CD14-positive monocyte (primary cell): Measurements from ENCODE around the gene NR2F2. TPM values are rescaled to one million over a fixed set of nuclear protein-coding genes. Genes with fewer than 3 reads are reported as not detected.

Experiments
- DNase-seq, 3 donors: peaks; one replicate each; pipeline ENCODE4 v3.0.0-alpha.2; 2011 to 2022
- H2AFZ ChIP-seq: 2 replicates; pipeline ENCODE4 v1.6.0; 2012; ENCODE audit warnings: mild to moderate bottlenecking, low read depth, low read length, inconsistent platforms; ENCODE audit not compliant: insufficient read depth, poor library complexity, severe bottlenecking
- H3K27ac ChIP-seq, 2 donors: 1 replicate in 1 of 2; 2 replicates in 1 of 2; pipeline ENCODE4 v1.5.1; 2012 to 2013; ENCODE audit warnings: low read length in 2 of 2, control low read depth in 1 of 2, inconsistent platforms in 1 of 2, low read depth in 1 of 2, mild to moderate bottlenecking in 1 of 2
- H3K27me3 ChIP-seq, 2 donors: one replicate each; pipeline versions ENCODE4 v1.6.0 to v1.6.1; 2011 to 2013; ENCODE audit warnings: low read length in 2 of 2; ENCODE audit not compliant: control insufficient read depth in 2 of 2, insufficient read depth in 2 of 2
- H3K36me3 ChIP-seq, 2 donors: replicated peaks in 1 of 2; 1 replicate in 1 of 2; 2 replicates in 1 of 2; pipeline versions ENCODE4 v1.5.1 to v1.6.1; 2012 to 2013; ENCODE audit warnings: low read length in 2 of 2, control low read depth in 1 of 2, inconsistent platforms in 1 of 2, mild to moderate bottlenecking in 1 of 2; ENCODE audit not compliant: insufficient read depth in 2 of 2, control insufficient read depth in 1 of 2
- H3K4me1 ChIP-seq, 2 donors: 1 replicate in 1 of 2; 2 replicates in 1 of 2; pipeline versions ENCODE4 v1.5.1 to v1.6.1; 2012 to 2013; ENCODE audit warnings: low read length in 2 of 2, control low read depth in 1 of 2, inconsistent platforms in 1 of 2, mild to moderate bottlenecking in 1 of 2, moderate library complexity in 1 of 2; ENCODE audit not compliant: insufficient read depth in 2 of 2, control insufficient read depth in 1 of 2
- H3K4me2 ChIP-seq: replicated peaks from 2 replicates; pipeline ENCODE3; 2012; ENCODE audit warnings: low read length, moderate library complexity, mild to moderate bottlenecking; ENCODE audit not compliant: poor library complexity, severe bottlenecking; ENCODE audit errors: extremely low read depth
- H3K4me3 ChIP-seq, 3 experiments: fragments of 200-600 bp in 1 of 3; sonication (generic) in 1 of 3; replicated peaks in 1 of 3; 1 replicate in 2 of 3; 2 replicates in 1 of 3; pipeline ENCODE4 v1.5.1; 2011 to 2013; ENCODE audit warnings: low read length in 3 of 3, mild to moderate bottlenecking in 3 of 3, control low read depth in 2 of 3, low read depth in 2 of 3, inconsistent platforms in 1 of 3, moderate library complexity in 1 of 3
- H3K79me2 ChIP-seq: 2 replicates; pipeline ENCODE4 v1.6.0; 2012; ENCODE audit warnings: mild to moderate bottlenecking, control low read depth, inconsistent platforms, low read length, moderate library complexity; ENCODE audit not compliant: insufficient read depth
- H3K9ac ChIP-seq: 2 replicates; pipeline ENCODE4 v1.6.0; 2017; ENCODE audit warnings: low read length, mild to moderate bottlenecking; ENCODE audit not compliant: insufficient read depth, poor library complexity, severe bottlenecking
- H3K9me3 ChIP-seq, 2 donors: replicated peaks in 1 of 2; 1 replicate in 1 of 2; 2 replicates in 1 of 2; pipeline versions ENCODE4 v1.5.1 to v1.6.1; 2012 to 2013; ENCODE audit warnings: low read length in 2 of 2, control low read depth in 1 of 2; ENCODE audit not compliant: control insufficient read depth in 1 of 2, insufficient read depth in 1 of 2
- H4K20me1 ChIP-seq: 2 replicates; pipeline ENCODE4 v1.6.0; 2012; ENCODE audit warnings: mild to moderate bottlenecking, low read length, control low read depth, moderate library complexity; ENCODE audit not compliant: insufficient read depth
- H3K27ac Mint-ChIP-seq, 7 donors: one replicate each; pipeline ENCODE4 v1.8.0; 2020; ENCODE audit warnings: mild to moderate bottlenecking in 7 of 7, mixed read lengths in 7 of 7, moderate library complexity in 6 of 7, inconsistent platforms in 2 of 7
- H3K27me3 Mint-ChIP-seq, 3 donors: one replicate each; pipeline ENCODE4 v1.8.0; 2021 to 2022; ENCODE audit warnings: low read depth in 3 of 3, mild to moderate bottlenecking in 3 of 3, mixed read lengths in 3 of 3, moderate library complexity in 3 of 3, inconsistent platforms in 1 of 3
- H3K36me3 Mint-ChIP-seq, 2 donors: one replicate each; pipeline ENCODE4 v1.8.0; 2020; ENCODE audit warnings: mixed read lengths in 2 of 2, inconsistent platforms in 1 of 2, mild to moderate bottlenecking in 1 of 2
- H3K4me1 Mint-ChIP-seq: one replicate; pipeline ENCODE4 v1.8.0; 2020; ENCODE audit warnings: mild to moderate bottlenecking, mixed read lengths
- H3K4me3 Mint-ChIP-seq, 2 donors: one replicate each; pipeline ENCODE4 v1.8.0; 2020; ENCODE audit warnings: mild to moderate bottlenecking in 2 of 2, mixed read lengths in 2 of 2, moderate library complexity in 1 of 2
- H3K9me3 Mint-ChIP-seq, 7 donors: one replicate each; pipeline ENCODE4 v1.8.0; 2020 to 2022; ENCODE audit warnings: mixed read lengths in 7 of 7, mild to moderate bottlenecking in 6 of 7, moderate library complexity in 6 of 7, inconsistent platforms in 2 of 7
- WGBS: methylation state at CpG from one replicate; pipeline ENCODE4 v1.1.5; 2013; ENCODE audit warnings: missing lambda C conversion rate; ENCODE audit not compliant: insufficient coverage; 5-methylcytosine and 5-hydroxymethylcytosine counted together
- intact Hi-C, 2 donors: fragments of 100-400 bp; cut with micrococcal nuclease; formaldehyde crosslinking; loops; one replicate each; pipeline versions ENCODE4 v1.15.0 to v1.15.1; 2023
- polyA plus RNA-seq, 3 donors: library from polyadenylated mRNA; depleted of rRNA in 1 of 3; unstranded in 2 of 3; stranded (reverse) in 1 of 3; fragments of 300-500 nt in 2 of 3; fragments of >200 nt in 1 of 3; fragmentation: Illumina TruSeq in 2 of 3; gene quantifications; 1 replicate in 2 of 3; 2 replicates in 1 of 3; pipeline ENCODE4 v1.2.3, GENCODE V29; 2012 to 2021
- TF ChIP-seq, protein P1 (sequence below): fragments of 200-600 bp; IDR thresholded peaks from one replicate; pipeline ENCODE4 v1.8.0; 2022; ENCODE audit warnings: antibody characterized with exemption, mild to moderate bottlenecking

Gene NR2F2
- polyA plus RNA-seq, 3 donors: not detected

- Mint-ChIP-seq H3K4me3 (no peak overlapping the region), H3K27me3 (peaks cover 7 to 12% (median 7%) of the 10 kb centered on the region in 3 donors), H3K9me3 (peaks cover 2 to 8% (median 4%) of the 10 kb centered on the region in 7 donors), H3K27ac (no peak overlapping the region), H3K4me1 (no peaks in the 10 kb centered on the region), H3K36me3 (no peaks in the 10 kb centered on the region)
- H3K36me3 ChIP-seq: no peaks in the 10 kb centered on the region
- H3K4me2 ChIP-seq: no peak overlapping the region
- no peak overlapping the region for H3K27ac ChIP-seq
- no peaks in the 10 kb centered on the region for H3K9me3 ChIP-seq
- H3K9ac ChIP-seq: no peak overlapping the region
- no peak for DNase-seq
- WGBS: 100% methylated on average over 1 of the region's 1 CpG
- H3K27me3 ChIP-seq: peaks cover 0 to 2% of the 10 kb centered on the region in 2 donors
- intact Hi-C loops: no loop called here
- no peaks in the 10 kb centered on the region for H4K20me1 ChIP-seq
- TF ChIP-seq, protein P1, sequence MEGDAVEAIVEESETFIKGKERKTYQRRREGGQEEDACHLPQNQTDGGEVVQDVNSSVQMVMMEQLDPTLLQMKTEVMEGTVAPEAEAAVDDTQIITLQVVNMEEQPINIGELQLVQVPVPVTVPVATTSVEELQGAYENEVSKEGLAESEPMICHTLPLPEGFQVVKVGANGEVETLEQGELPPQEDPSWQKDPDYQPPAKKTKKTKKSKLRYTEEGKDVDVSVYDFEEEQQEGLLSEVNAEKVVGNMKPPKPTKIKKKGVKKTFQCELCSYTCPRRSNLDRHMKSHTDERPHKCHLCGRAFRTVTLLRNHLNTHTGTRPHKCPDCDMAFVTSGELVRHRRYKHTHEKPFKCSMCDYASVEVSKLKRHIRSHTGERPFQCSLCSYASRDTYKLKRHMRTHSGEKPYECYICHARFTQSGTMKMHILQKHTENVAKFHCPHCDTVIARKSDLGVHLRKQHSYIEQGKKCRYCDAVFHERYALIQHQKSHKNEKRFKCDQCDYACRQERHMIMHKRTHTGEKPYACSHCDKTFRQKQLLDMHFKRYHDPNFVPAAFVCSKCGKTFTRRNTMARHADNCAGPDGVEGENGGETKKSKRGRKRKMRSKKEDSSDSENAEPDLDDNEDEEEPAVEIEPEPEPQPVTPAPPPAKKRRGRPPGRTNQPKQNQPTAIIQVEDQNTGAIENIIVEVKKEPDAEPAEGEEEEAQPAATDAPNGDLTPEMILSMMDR: no peak
- no peak overlapping the region for H3K4me3 ChIP-seq
- H3K4me1 ChIP-seq: no peaks in the 10 kb centered on the region
- no peak overlapping the region for H2AFZ ChIP-seq
- no peaks in the 10 kb centered on the region for H3K79me2 ChIP-seq
Observed at GRCh38 chr15:96388673-96389072, 58.2 kb downstream of the NR2F2 start.
